NCI-H524 treated with DMSO at 0.1 percent for 48 hours (cell line): ENCODE measurements around the gene F2RL2.

Source experiments
- DNase-seq: peaks from one replicate; lab custom pipeline; 2025; lab: John Stamatoyannopoulos, UW

The F2RL2 gene, protein sequence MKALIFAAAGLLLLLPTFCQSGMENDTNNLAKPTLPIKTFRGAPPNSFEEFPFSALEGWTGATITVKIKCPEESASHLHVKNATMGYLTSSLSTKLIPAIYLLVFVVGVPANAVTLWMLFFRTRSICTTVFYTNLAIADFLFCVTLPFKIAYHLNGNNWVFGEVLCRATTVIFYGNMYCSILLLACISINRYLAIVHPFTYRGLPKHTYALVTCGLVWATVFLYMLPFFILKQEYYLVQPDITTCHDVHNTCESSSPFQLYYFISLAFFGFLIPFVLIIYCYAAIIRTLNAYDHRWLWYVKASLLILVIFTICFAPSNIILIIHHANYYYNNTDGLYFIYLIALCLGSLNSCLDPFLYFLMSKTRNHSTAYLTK

DNA sequence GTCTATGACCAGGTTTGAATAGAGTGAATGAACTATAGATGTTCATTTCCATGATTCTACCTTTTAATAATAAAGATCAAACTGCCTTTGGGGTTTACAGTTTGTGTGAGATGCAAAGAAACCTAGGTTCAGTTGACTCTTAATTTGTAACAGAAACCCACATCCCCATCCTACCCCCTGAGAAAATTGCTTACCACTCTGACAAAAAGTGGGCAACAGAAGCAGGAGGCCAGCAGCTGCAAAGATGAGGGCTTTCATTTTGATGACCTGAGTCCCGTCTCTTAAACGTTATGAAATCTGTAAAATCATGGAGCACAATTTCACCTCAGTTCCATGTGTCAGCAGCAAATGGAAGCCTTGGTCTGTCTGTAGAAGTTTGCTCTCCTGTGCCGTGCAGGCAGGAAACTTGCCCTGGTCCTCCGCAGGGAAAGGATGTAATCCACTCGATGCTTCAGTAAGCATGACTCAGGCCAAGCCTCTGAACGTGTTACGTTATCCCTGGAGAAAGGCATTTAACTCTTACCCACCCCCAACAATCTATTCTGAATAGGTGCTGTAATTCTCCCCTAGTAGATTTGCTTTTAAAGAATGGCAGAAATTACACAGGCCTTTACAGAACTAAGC, at the start of gene F2RL2:
F2RL2 (minus strand) TSS at position 431 of the 624 bp plus-strand sequence; CDS start at position 258, 173 bp downstream.
- DNase-seq: no peak

GRCh38 chr5:76672242-76672641, 49.0 kb upstream of the F2RL2 start:
- DNase-seq: no peak

DNA sequence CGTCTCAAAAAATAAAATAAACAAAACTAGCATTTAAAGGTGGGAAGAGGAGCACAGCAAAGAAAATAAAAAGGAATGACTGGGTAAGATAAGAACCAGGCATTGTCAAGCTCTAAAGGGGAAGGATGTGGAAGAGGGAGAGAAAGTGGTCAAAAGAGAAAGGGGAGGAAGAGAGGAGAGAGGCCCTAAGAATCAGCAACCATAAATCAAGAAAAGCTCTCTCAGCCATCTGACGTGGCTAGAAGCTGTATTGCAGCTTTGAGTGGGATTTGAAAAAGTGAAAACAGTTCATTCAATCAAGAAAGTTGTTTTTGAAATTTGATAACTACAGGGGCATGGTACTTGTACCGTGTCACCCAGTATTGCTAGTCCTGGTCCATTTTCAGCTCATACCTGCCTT, 47.3 kb upstream of the F2RL2 start:
- no peak for DNase-seq

GRCh38 chr5:76669245-76669644, 46.0 kb upstream of the F2RL2 start:
- no peak for DNase-seq

GRCh38 chr5:76667495-76667894, 44.3 kb upstream of the F2RL2 start:
- no peak for DNase-seq

DNA sequence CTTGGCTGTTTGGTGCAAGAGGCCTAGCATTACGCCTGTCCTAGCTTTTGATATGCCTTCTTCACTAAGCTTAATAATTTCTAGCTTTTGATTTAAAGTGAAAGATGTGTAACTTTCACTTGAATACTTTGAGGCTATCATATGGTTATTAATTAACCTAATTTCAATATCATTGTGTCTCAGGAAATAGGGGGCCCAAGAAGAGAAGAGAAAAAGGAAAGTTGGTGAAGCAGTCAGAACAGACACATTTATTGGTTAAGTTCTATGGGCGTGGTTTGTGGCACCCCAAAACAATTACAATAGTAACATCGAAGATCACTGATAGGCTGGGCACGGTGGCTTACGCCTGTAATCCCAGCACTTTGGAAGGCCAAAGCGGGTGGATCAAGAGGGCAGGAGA, 40.9 kb upstream of the F2RL2 start:
- no peak for DNase-seq

- DNase-seq: no peak
Measured at GRCh38 chr5:76663573-76663972, 40.4 kb upstream of the F2RL2 start.

- DNase-seq: no peak
Measured at GRCh38 chr5:76662521-76662920, 39.3 kb upstream of the F2RL2 start.

DNA sequence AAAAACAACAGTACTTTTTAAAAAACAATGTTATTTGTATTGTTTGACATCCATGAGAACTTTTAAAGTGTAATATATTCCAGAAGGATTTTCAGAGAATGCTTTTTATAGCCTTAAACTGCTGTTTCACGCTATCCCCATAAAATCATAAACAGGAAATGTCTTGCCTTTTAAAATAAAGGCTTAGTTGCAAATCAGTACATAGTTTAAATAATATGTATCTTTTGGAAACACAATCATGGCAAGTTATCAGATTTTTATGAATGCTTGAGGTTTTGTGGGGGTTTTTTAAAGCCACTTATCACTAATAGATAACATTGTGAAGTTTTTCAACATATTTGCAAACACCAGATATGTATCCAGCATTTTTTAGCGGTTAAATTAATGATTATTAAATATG, 37.2 kb upstream of the F2RL2 start:
- no peak for DNase-seq

DNA sequence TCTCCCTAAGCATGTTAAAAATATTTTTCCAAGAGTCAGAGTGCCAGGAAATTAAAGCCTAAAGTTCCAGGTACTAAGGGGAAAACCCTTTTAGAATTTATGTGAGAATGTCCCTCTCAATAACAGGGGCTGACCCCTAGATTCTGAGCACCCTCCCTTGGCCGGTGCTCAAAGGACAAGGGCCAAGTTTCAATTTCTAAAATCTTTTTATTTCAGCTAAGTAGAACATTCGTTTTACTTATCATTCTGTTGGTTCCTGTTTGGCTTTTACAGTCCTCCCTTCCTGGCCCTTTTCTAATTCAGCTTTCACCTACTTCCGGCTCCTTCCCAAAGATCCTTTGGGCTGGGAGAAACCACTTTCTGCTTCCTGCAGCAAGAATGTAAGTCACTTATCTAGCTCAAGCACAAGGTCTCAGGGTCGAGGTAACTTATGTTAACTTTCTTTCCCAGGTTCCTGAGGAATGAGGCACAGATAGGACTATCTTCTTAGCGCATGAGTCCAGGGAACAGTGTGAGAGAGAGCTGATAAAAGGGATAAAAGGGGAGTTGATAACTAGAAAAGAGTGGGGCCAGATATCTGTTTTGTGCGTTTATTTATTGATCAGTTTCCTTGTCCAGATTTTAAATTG, 34.6 kb upstream of the F2RL2 start:
- no peak for DNase-seq

GRCh38 chr5:76657091-76657490, 33.9 kb upstream of the F2RL2 start:
- DNase-seq: no peak

GRCh38 chr5:76652809-76653414, 29.7 kb upstream of the F2RL2 start:
- DNase-seq: no peak

GRCh38 chr5:76649140-76649539, 25.9 kb upstream of the F2RL2 start:
- DNase-seq: no peak

DNA sequence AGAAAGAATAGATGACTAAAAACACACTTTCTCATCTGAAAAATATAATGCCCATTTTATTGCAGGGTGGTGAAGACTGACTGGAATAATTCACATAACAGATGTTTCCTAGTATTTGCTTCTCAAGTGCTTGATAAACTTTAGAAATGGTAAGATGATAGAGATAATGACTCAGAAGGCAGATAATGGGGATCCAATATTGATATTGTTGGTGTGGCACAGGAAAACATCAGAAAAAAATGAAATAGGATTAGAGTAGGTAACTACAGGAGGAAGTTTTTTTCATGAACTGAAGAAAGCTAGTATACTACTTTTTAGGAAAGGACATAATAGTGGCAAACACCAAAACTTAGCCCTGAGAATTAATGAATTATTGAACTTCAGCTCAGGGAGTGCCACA, 20.2 kb upstream of the F2RL2 start:
- DNase-seq: no peak

DNA sequence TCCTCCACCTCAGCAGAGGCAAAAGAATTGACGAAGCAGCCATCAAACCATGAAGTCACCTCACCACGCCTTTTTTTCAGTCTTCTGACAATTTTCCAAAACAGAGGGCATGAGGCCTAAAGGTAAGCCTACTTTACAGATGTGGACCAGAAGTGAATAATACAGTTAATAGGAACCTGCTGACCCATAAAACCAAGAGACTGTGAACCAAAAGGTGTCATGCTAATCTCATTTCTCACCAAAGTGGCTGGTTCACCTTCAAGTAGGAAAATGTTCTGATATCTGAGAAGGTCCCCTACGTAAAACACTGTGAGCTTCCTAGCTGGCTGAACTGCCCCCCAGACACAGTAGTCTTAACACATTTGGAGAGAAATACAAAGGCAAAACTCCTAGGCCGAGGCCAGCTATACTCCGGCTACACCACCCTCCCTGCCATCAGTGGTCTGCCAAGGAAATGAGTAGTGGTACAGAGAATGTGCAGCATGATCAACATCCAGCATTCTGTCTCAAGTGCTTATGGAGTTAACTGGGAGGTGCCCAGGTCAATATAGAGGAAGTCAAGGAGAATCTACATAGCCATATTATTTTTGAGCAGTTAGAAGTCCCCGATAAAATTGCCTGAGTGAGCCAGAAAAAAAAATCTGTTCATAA, 19.3 kb upstream of the F2RL2 start:
- no peak for DNase-seq

DNA sequence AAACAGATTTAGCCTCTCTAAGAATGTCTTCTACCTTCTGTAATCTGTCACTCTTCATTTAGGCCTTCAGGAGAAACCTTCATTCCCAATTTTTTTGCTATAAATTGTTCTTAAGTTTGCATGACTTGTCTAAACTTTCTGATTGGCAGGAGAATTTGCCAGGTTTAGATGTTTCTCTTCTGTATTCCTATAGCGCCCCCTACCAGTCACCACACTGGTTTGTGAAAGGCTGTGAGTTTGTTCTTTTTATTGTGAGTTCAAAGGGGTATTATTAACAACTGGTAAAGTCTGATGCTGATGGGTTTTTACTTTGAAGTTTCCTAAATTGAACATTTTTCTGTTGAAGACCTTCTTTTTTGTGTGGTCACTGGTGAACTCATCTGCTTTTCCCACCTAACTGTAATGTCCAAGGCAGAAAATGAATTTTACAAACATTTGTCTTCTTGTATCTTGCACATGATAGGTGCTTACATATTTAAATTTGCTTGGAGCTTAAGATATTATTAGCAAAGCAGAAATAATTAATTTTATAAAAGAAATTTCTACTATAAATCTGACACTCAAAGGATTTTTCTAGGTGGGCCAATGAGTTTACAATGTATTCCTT, 18.4 kb upstream of the F2RL2 start:
- DNase-seq: no peak

- no peak for DNase-seq
Measured at GRCh38 chr5:76638479-76638878, 15.3 kb upstream of the F2RL2 start.

- no peak for DNase-seq
Measured at GRCh38 chr5:76637490-76637889, 14.3 kb upstream of the F2RL2 start.

- no peak for DNase-seq
Measured at GRCh38 chr5:76634661-76635060, 11.5 kb upstream of the F2RL2 start.

DNA sequence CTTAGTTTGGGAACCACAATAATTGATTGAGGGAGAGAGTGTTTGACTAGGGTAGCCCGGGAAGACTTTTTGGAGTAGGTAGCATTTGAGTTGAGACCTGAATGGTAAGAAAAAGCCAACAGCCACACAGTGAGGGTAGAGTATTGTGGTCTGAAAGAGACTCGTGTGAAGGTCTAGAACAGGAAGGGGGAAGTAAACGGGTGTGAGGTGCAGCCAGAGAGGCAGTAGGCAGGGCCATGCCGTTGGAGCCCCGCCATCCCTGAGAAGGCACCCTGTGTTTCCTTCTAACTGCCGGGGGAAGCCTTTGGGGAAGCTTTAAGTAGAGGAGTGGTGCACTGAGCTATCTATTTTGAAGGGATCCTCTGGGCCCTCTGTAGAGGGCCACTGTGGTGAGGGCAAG, 3.5 kb upstream of the F2RL2 start:
- DNase-seq: no peak

- no peak for DNase-seq
Measured at GRCh38 chr5:76625087-76625815, 2.0 kb upstream of the F2RL2 start.
